OCI-LY7 (cell line): Measurements from ENCODE around the gene NOP56. TPM values are rescaled to one million over a fixed set of nuclear protein-coding genes. Genes with fewer than 3 reads are reported as not detected.

ENCODE experiments used
- BruUV-seq: library from RNA; stranded (reverse); fragments of 400-500 nt; replicated peaks from 2 replicates; lab custom pipeline; 2021; lab: Mats Ljungman, UMichigan
- CTCF ChIA-PET: fragments of 300-600 bp; sonication (Branson Sonifier 250); formaldehyde crosslinking; loops from one replicate; lab custom pipeline; 2022; ENCODE audit warnings: antibody characterized with exemption; ENCODE audit not compliant: unreplicated experiment; lab: Charles Lee
- POLR2A ChIA-PET: fragments of 300-600 bp; sonication (Branson Sonifier 250); formaldehyde crosslinking; loops from one replicate; lab custom pipeline; 2022; ENCODE audit warnings: antibody characterized with exemption; lab: Charles Lee
- DNase-seq: peaks from one replicate; pipeline ENCODE4 v3.0.0-alpha.2; 2015; ENCODE audit warnings: low spot score
- H2AFZ ChIP-seq: fragments of 200-600 bp; sonication (generic), shearing (Covaris generic); 2 replicates; pipeline ENCODE4 v1.6.1; 2014; ENCODE audit warnings: mild to moderate bottlenecking, antibody characterized with exemption, low read length, moderate library complexity
- H3K27ac ChIP-seq: fragments of 200-600 bp; sonication (generic); 2 replicates; pipeline ENCODE4 v1.5.1; 2014; ENCODE audit warnings: mixed run types, low read depth, mild to moderate bottlenecking, moderate library complexity, low read length, inconsistent platforms; ENCODE audit not compliant: poor library complexity, severe bottlenecking
- H3K36me3 ChIP-seq: fragments of 200-600 bp; sonication (generic); 2 replicates; pipeline ENCODE4 v1.6.1; 2014; ENCODE audit warnings: mild to moderate bottlenecking, antibody characterized with exemption, low read length, moderate library complexity, mixed read lengths; ENCODE audit not compliant: insufficient read depth
- H3K4me1 ChIP-seq: fragments of 200-600 bp; sonication (generic); 2 replicates; pipeline ENCODE4 v1.5.1; 2014; ENCODE audit warnings: mild to moderate bottlenecking, low read length; ENCODE audit not compliant: insufficient read depth, poor library complexity, severe bottlenecking
- H3K4me2 ChIP-seq: fragments of 200-600 bp; sonication (generic); 2 replicates; pipeline ENCODE4 v1.6.1; 2014; ENCODE audit warnings: mild to moderate bottlenecking, low read length
- H3K4me3 ChIP-seq: fragments of 200-600 bp; sonication (generic); 2 replicates; pipeline ENCODE4 v1.5.1; 2014; ENCODE audit warnings: mild to moderate bottlenecking, low read depth, low read length; ENCODE audit not compliant: poor library complexity, severe bottlenecking
- H3K79me2 ChIP-seq: fragments of 200-600 bp; sonication (generic); 2 replicates; pipeline ENCODE4 v1.6.1; 2016; ENCODE audit warnings: low read depth, mild to moderate bottlenecking, low read length, moderate library complexity, mixed read lengths; ENCODE audit not compliant: insufficient read depth
- H3K9me2 ChIP-seq: fragments of 200-600 bp; sonication (generic); 2 replicates; pipeline ENCODE4 v1.6.1; 2016; ENCODE audit warnings: mild to moderate bottlenecking, low read length, mixed read lengths; ENCODE audit not compliant: insufficient read depth
- H3K9me3 ChIP-seq: fragments of 200-600 bp; sonication (generic); 2 replicates; pipeline ENCODE4 v1.6.1; 2014; ENCODE audit warnings: mild to moderate bottlenecking, mixed run types, low read length, mixed read lengths
- H4K20me1 ChIP-seq: fragments of 200-600 bp; sonication (generic); 2 replicates; pipeline ENCODE4 v1.6.1; 2014; ENCODE audit warnings: mild to moderate bottlenecking, antibody characterized with exemption, low read length, moderate library complexity, mixed read lengths; ENCODE audit not compliant: insufficient read depth
- CTCF ChIP-seq: fragments of 200-600 bp; sonication (generic); conservative IDR thresholded peaks from 2 replicates; pipeline ENCODE4 v1.5.1; 2014; ENCODE audit warnings: mild to moderate bottlenecking, antibody characterized with exemption, low read length, moderate library complexity, mixed read lengths
- EZH2phosphoT487 ChIP-seq: fragments of 200-600 bp; sonication (generic); IDR thresholded peaks from 2 replicates; pipeline ENCODE4 v1.6.1; 2018; ENCODE audit warnings: low read depth, borderline replicate concordance, mild to moderate bottlenecking, mixed run types, antibody characterized with exemption, low read length, moderate library complexity, mixed read lengths
- intact Hi-C: fragments of 100-400 bp; cut with micrococcal nuclease; formaldehyde crosslinking; loops from one replicate; pipeline ENCODE4 v1.10.0; 2022; ENCODE audit not compliant: unreplicated experiment
- total RNA-seq, 2 experiments: library from RNA; depleted of rRNA in 1 of 2; stranded (reverse); fragments of >200 nt in 1 of 2; shearing (Covaris generic) in 1 of 2; gene quantifications; 2 replicates each; pipeline ENCODE4 v1.2.3, GENCODE V29; 2014 to 2022

The NOP56 gene
- total RNA-seq, 2 experiments from 2014 or later: 544 to 580 TPM

GRCh38 chr20:2697768-2698167 lies 45.3 kb downstream of the NOP56 start:
- intact Hi-C loops: no loop called here
- no peak overlapping the region for H3K4me2 ChIP-seq
- no peak overlapping the region for H3K27ac ChIP-seq
- no peak overlapping the region for H3K4me3 ChIP-seq
- no TSS peak for BruUV-seq
- no peaks in the 10 kb centered on the region for H3K9me2 ChIP-seq
- H4K20me1 ChIP-seq: no peaks in the 10 kb centered on the region
- TF ChIP-seq CTCF (no peak), EZH2phosphoT487 (no peak)
- H3K9me3 ChIP-seq: no peaks in the 10 kb centered on the region
- CTCF ChIA-PET: interaction anchor here (0.6 kb wide), 1 partner anchor 15 kb away, joined by 3 read pairs; no protein-coding TSS in a partner anchor
- no peak for DNase-seq
- POLR2A ChIA-PET: no interaction called here
- H3K4me1 ChIP-seq: no peaks in the 10 kb centered on the region
- no peaks in the 10 kb centered on the region for H3K79me2 ChIP-seq
- no peak overlapping the region for H2AFZ ChIP-seq
- no peaks in the 10 kb centered on the region for H3K36me3 ChIP-seq

- Histone ChIP-seq H3K36me3 (no peaks in the 10 kb centered on the region), H3K79me2 (no peaks in the 10 kb centered on the region), H4K20me1 (no peaks in the 10 kb centered on the region), H3K4me2 (no peak overlapping the region), H2AFZ (no peak overlapping the region), H3K27ac (no peak overlapping the region), H3K9me2 (no peaks in the 10 kb centered on the region), H3K4me3 (no peak overlapping the region), H3K4me1 (no peaks in the 10 kb centered on the region), H3K9me3 (no peaks in the 10 kb centered on the region)
- CTCF ChIA-PET: interaction anchor here (0.6 kb wide), 1 partner anchor 14 kb away, joined by 3 read pairs; no protein-coding TSS in a partner anchor
- no TSS peak for BruUV-seq
- intact Hi-C loops: no loop called here
- no peak for DNase-seq
- no peak for TF ChIP-seq CTCF
- TF ChIP-seq EZH2phosphoT487: no peak
- POLR2A ChIA-PET: no interaction called here
Observed at GRCh38 chr20:2698186-2698817, 45.9 kb downstream of the NOP56 start.

GRCh38 chr20:2698912-2699311 lies 46.5 kb downstream of the NOP56 start:
- Histone ChIP-seq H3K4me3 (no peak overlapping the region), H3K79me2 (no peaks in the 10 kb centered on the region), H3K36me3 (no peaks in the 10 kb centered on the region), H3K9me2 (no peaks in the 10 kb centered on the region), H3K4me1 (no peaks in the 10 kb centered on the region), H4K20me1 (no peaks in the 10 kb centered on the region), H3K4me2 (no peak overlapping the region), H3K27ac (no peak overlapping the region), H2AFZ (no peak overlapping the region), H3K9me3 (no peaks in the 10 kb centered on the region)
- CTCF ChIA-PET: no interaction called here
- BruUV-seq: no TSS peak
- no peak for DNase-seq
- POLR2A ChIA-PET: no interaction called here
- intact Hi-C loops: no loop called here
- no peak for TF ChIP-seq CTCF
- no peak for TF ChIP-seq EZH2phosphoT487
